Astrocyte of the spinal cord (primary cell): ENCODE measurements around the gene CARD6.
"Not testable (repeated sequence)": the region's sequence is repeated elsewhere in the genome, so short reads cannot be mapped to it uniquely, and the experiment has no call there.

Source experiments
- DNase-seq: peaks from one replicate; pipeline ENCODE4 v3.0.0; 2011; ENCODE audit warnings: low read depth, low spot score
- H3K4me3 ChIP-seq: 2 replicates; pipeline ENCODE4 v1.5.1; 2011; ENCODE audit warnings: low read depth, mild to moderate bottlenecking, low read length, moderate library complexity
- CTCF ChIP-seq: IDR thresholded peaks from 2 replicates; pipeline ENCODE4 v1.5.1; 2012; ENCODE audit warnings: low read depth, mild to moderate bottlenecking, low read length, inconsistent platforms
- in situ Hi-C: cut with HindIII; loops from 2 replicates; pipeline ENCODE4 v1.10.0; 2017; ENCODE audit warnings: low sequenced_read_pairs

CARD6 gene

GRCh38 chr5:40853632-40854192, 12.5 kb downstream of the CARD6 start:
- in situ Hi-C loops = no loop called here
- DNase-seq = no peak
- TF ChIP-seq CTCF = no peak
- H3K4me3 ChIP-seq = no peak overlapping the region

- in situ Hi-C loops = no loop called here
- no peak for DNase-seq
- H3K4me3 ChIP-seq = no peak overlapping the region
- no peak for TF ChIP-seq CTCF
Observed at GRCh38 chr5:40860711-40861110, 19.5 kb downstream of the CARD6 start.

- in situ Hi-C loops, DNase-seq, H3K4me3 ChIP-seq: not testable (repeated sequence)
Observed at GRCh38 chr5:40865004-40865403, 23.8 kb downstream of the CARD6 start.

- H3K4me3 ChIP-seq = no peak overlapping the region
- no peak for DNase-seq
- TF ChIP-seq CTCF = no peak
- in situ Hi-C loops = no loop called here
Observed at GRCh38 chr5:40866844-40867243, 25.7 kb downstream of the CARD6 start.

- TF ChIP-seq CTCF = no peak
- no peak for DNase-seq
- in situ Hi-C loops = no loop called here
- H3K4me3 ChIP-seq = no peak overlapping the region
Observed at GRCh38 chr5:40869384-40869783, 28.2 kb downstream of the CARD6 start.

GRCh38 chr5:40871177-40871576, 30.0 kb downstream of the CARD6 start:
- peak; percentile 10 for DNase-seq
- H3K4me3 ChIP-seq = no peak overlapping the region
- in situ Hi-C loops = no loop called here
- TF ChIP-seq CTCF = no peak

- DNase-seq, H3K4me3 ChIP-seq, in situ Hi-C loops: not testable (repeated sequence)
Observed at GRCh38 chr5:40872253-40872652, 31.1 kb downstream of the CARD6 start.

- in situ Hi-C loops = no loop called here
- no peak for DNase-seq
- no peak overlapping the region for H3K4me3 ChIP-seq
- no peak for TF ChIP-seq CTCF
Observed at GRCh38 chr5:40873286-40873880, 32.2 kb downstream of the CARD6 start.
